ENCODE data around the gene TOP1. TPM values are rescaled to one million over a fixed set of nuclear protein-coding genes. Genes with fewer than 3 reads are reported as not detected.

The TOP1 gene
- total RNA-seq, 1 experiment from 2014 or later = 125 TPM

DNA sequence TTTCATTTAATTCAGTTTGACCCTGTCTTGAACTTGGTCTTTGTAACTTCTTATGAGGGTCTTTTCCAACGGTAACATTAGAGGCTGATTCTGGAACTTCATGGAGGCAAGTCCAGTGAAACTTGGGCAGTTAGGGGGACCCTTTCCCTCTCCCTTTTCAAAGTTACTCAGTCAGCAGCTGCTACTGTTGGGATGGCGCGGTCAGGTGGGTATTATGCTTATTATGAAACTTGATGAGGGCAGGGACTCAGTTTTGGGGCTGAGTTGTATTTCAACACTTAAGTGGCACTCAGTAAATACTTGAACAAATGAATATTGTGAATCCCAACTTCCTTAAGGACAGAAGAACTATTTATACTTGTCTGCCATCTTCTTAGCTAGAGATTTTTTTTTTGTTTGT is 20.8 kb downstream of the TOP1 start:
- ChIA-PET POLR2A (ENCODE audit: low non-redundant PET) (no interaction called here), CTCF (no interaction called here)
- intact Hi-C loops (cut with micrococcal nuclease; ENCODE audit: unreplicated experiment) = no loop called here
- TF ChIP-seq, protein P1, sequence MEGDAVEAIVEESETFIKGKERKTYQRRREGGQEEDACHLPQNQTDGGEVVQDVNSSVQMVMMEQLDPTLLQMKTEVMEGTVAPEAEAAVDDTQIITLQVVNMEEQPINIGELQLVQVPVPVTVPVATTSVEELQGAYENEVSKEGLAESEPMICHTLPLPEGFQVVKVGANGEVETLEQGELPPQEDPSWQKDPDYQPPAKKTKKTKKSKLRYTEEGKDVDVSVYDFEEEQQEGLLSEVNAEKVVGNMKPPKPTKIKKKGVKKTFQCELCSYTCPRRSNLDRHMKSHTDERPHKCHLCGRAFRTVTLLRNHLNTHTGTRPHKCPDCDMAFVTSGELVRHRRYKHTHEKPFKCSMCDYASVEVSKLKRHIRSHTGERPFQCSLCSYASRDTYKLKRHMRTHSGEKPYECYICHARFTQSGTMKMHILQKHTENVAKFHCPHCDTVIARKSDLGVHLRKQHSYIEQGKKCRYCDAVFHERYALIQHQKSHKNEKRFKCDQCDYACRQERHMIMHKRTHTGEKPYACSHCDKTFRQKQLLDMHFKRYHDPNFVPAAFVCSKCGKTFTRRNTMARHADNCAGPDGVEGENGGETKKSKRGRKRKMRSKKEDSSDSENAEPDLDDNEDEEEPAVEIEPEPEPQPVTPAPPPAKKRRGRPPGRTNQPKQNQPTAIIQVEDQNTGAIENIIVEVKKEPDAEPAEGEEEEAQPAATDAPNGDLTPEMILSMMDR (conservative IDR thresholded peaks at IDR 0.05; ENCODE audit: low read depth, low read length) = no peak
- no peak for TF ChIP-seq EZH2 (IDR thresholded peaks at IDR 0.05; ENCODE audit: borderline replicate concordance, low read depth, low read length, poor library complexity, severe bottlenecking)
- Histone ChIP-seq H3K27me3 (replicated peaks; ENCODE audit: insufficient read depth, low read depth, low read length, poor library complexity) (no peaks in the 10 kb centered on the region), H3K9me3 (ENCODE audit: low read depth, low read length, poor library complexity, severe bottlenecking) (peaks cover 10% of the 10 kb centered on the region), H3K27ac (ENCODE audit: low read depth, low read length, poor library complexity, severe bottlenecking) (no peak overlapping the region), H3K4me3 (ENCODE audit: low read depth, low read length, poor library complexity, severe bottlenecking) (no peak overlapping the region), H3K4me1 (ENCODE audit: insufficient read depth, low read length, poor library complexity, severe bottlenecking) (peaks cover 66% of the 10 kb centered on the region), H3K36me3 (ENCODE audit: insufficient read depth, low read length, poor library complexity, severe bottlenecking) (no peaks in the 10 kb centered on the region)
- no peak for DNase-seq (ENCODE audit: low spot score)
- no TSS peak for BruUV-seq (replicated peaks)

DNA sequence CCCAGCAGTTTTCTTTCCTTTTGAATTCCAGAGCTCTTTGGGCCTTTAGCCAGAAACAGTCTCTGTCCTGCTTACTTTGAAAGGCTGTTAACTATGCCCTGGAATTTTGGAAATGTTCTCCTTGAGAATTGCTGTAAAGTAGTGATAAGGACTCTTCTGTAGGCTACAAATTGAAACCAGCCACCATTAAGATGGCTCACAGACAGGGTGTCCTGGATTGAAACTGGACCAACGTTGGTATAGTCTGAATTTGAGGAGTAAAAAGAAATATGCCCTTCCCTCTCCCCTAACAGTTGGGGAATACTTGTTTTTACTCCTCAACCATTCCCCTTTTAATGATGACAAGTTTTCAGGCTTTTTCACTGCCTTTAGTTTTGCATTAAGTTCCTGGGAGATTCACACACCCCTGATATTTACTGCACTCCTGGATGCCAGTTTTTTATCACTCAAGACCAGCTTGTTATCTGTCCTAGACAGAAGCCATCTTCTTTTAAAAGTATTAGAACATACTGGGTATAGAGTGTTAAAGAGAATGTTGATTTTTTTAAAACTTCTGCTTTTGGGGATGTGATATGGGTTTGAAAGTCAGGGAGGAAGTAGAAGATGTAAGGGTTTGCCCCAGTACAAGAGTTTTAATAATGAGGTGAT is 21.9 kb downstream of the TOP1 start:
- Histone ChIP-seq H3K4me1 (ENCODE audit: insufficient read depth, low read length, poor library complexity, severe bottlenecking) (peaks cover 74% of the 10 kb centered on the region), H3K9me3 (ENCODE audit: low read depth, low read length, poor library complexity, severe bottlenecking) (peaks cover 10% of the 10 kb centered on the region), H3K36me3 (ENCODE audit: insufficient read depth, low read length, poor library complexity, severe bottlenecking) (no peaks in the 10 kb centered on the region), H3K4me3 (ENCODE audit: low read depth, low read length, poor library complexity, severe bottlenecking) (no peak overlapping the region), H3K27me3 (replicated peaks; ENCODE audit: insufficient read depth, low read depth, low read length, poor library complexity) (no peaks in the 10 kb centered on the region), H3K27ac (ENCODE audit: low read depth, low read length, poor library complexity, severe bottlenecking) (no peak overlapping the region)
- no TSS peak for BruUV-seq (replicated peaks)
- ChIA-PET CTCF (interaction anchor here (0.6 kb wide), 1 partner anchor 70 kb away, joined by 3 read pairs; no protein-coding TSS in a partner anchor), POLR2A (ENCODE audit: low non-redundant PET) (no interaction called here)
- no peak for DNase-seq (ENCODE audit: low spot score)
- intact Hi-C loops (cut with micrococcal nuclease; ENCODE audit: unreplicated experiment) = no loop called here
- TF ChIP-seq, protein P1 (conservative IDR thresholded peaks at IDR 0.05; ENCODE audit: low read depth, low read length) = no peak
- TF ChIP-seq EZH2 (IDR thresholded peaks at IDR 0.05; ENCODE audit: borderline replicate concordance, low read depth, low read length, poor library complexity, severe bottlenecking) = no peak

DNA sequence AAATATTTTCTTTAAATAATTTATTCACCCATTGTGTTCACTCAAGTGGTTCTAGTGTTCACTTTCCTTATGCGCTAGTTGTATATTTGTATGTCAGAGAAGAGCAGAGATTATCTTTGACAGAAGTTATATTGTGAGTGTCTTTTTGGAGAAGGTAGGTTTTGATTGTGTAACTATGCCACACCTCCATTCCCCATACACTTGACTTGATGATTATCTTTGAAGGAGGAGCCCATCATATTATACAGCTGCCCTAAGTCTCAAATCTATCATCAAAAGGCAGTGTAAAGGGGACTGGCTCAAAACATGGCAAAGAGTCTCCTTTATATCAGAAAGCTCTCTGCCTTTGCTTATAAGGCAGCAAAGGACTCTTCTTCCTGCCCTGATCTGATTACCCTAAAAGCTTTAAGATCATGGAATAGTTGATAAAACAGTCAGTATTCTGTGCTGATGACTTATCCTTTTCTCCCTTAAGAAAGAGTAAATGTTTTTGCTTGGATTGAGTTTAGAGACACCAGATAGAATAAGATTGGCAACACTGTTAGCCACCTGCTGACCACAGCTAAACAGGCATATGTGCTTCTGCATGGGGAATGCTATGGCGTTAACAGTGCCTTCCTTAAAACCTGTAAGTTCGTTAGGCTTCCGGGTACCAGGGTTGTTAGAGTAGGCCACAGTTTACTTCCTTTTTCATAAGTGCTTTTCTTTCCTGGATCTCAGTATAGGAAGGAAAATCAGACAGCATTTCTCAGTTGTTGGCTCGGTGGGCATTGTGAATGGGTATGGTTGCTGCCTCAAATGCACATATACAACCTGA is 22.6 kb downstream of the TOP1 start:
- Histone ChIP-seq H3K4me1 (ENCODE audit: insufficient read depth, low read length, poor library complexity, severe bottlenecking) (peaks cover 77% of the 10 kb centered on the region), H3K27ac (ENCODE audit: low read depth, low read length, poor library complexity, severe bottlenecking) (no peak overlapping the region), H3K36me3 (ENCODE audit: insufficient read depth, low read length, poor library complexity, severe bottlenecking) (no peaks in the 10 kb centered on the region), H3K9me3 (ENCODE audit: low read depth, low read length, poor library complexity, severe bottlenecking) (peaks cover 10% of the 10 kb centered on the region), H3K4me3 (ENCODE audit: low read depth, low read length, poor library complexity, severe bottlenecking) (no peak overlapping the region), H3K27me3 (replicated peaks; ENCODE audit: insufficient read depth, low read depth, low read length, poor library complexity) (no peaks in the 10 kb centered on the region)
- TF ChIP-seq, protein P1 (conservative IDR thresholded peaks at IDR 0.05; ENCODE audit: low read depth, low read length) = no peak
- TF ChIP-seq EZH2 (IDR thresholded peaks at IDR 0.05; ENCODE audit: borderline replicate concordance, low read depth, low read length, poor library complexity, severe bottlenecking) = no peak
- BruUV-seq (replicated peaks) = no TSS peak
- no peak for DNase-seq (ENCODE audit: low spot score)
- intact Hi-C loops (cut with micrococcal nuclease; ENCODE audit: unreplicated experiment) = no loop called here
- CTCF ChIA-PET = no interaction called here
- POLR2A ChIA-PET (ENCODE audit: low non-redundant PET) = no interaction called here
